ACHN (cell line): Measurements from ENCODE around the gene SEMA4B.

Experiments used
- DNase-seq: peaks from one replicate; pipeline ENCODE4 v3.0.0-alpha.2; 2015
- in situ Hi-C: cut with HindIII; loops from 2 replicates; pipeline ENCODE4 v1.10.0; 2017; ENCODE audit warnings: low sequenced_read_pairs, low pct_ligation_motif_present, low pct_unique_long_range_greater_than_20kb

The SEMA4B gene

GRCh38 chr15:90214553-90215196 lies 13.5 kb downstream of the SEMA4B start:
- in situ Hi-C loops: no loop called here
- DNase-seq: peak; percentile 34

- in situ Hi-C loops: no loop called here
- no peak for DNase-seq
Measured at GRCh38 chr15:90217671-90218394, 16.7 kb downstream of the SEMA4B start.

GRCh38 chr15:90219421-90220141 lies 18.5 kb downstream of the SEMA4B start:
- peak; percentile 31 for DNase-seq
- in situ Hi-C loops: no loop called here

GRCh38 chr15:90221246-90221900 lies 20.2 kb downstream of the SEMA4B start:
- in situ Hi-C loops: no loop called here
- peak; percentile 67 for DNase-seq

GRCh38 chr15:90222547-90222946 lies 21.4 kb downstream of the SEMA4B start:
- in situ Hi-C loops: no loop called here
- DNase-seq: peak; percentile 18

GRCh38 chr15:90223441-90224165 lies 22.5 kb downstream of the SEMA4B start:
- DNase-seq: no peak
- in situ Hi-C loops: no loop called here

- in situ Hi-C loops: no loop called here
- no peak for DNase-seq
Measured at GRCh38 chr15:90225047-90225446, 23.9 kb downstream of the SEMA4B start.

- in situ Hi-C loops: no loop called here
- DNase-seq: no peak
Measured at GRCh38 chr15:90225504-90226234, 24.5 kb downstream of the SEMA4B start.

- in situ Hi-C loops: no loop called here
- DNase-seq: no peak
Measured at GRCh38 chr15:90227336-90227735, 26.2 kb downstream of the SEMA4B start.

GRCh38 chr15:90227816-90228772 lies 27.0 kb downstream of the SEMA4B start:
- in situ Hi-C loops: no loop called here
- no peak for DNase-seq

- in situ Hi-C loops: no loop called here
- no peak for DNase-seq
Measured at GRCh38 chr15:90228960-90229359, 27.8 kb downstream of the SEMA4B start.

GRCh38 chr15:90230071-90230494 lies 29.0 kb downstream of the SEMA4B start:
- no peak for DNase-seq
- in situ Hi-C loops: no loop called here

GRCh38 chr15:90230610-90231009 lies 29.5 kb downstream of the SEMA4B start:
- DNase-seq: no peak
- in situ Hi-C loops: no loop called here

- in situ Hi-C loops: no loop called here
- no peak for DNase-seq
Measured at GRCh38 chr15:90231028-90232017, 30.2 kb downstream of the SEMA4B start.

- in situ Hi-C loops: no loop called here
- DNase-seq: no peak
Measured at GRCh38 chr15:90232196-90232595, 31.1 kb downstream of the SEMA4B start.

- no peak for DNase-seq
- in situ Hi-C loops: no loop called here
Measured at GRCh38 chr15:90232941-90233386, 31.8 kb downstream of the SEMA4B start.
